Testis (tissue), 3 donors: ENCODE data around the gene CASK. TPM values are rescaled to one million over a fixed set of nuclear protein-coding genes. Genes with fewer than 3 reads are reported as not detected.
"Not testable (repeated sequence)": the region's sequence is repeated elsewhere in the genome, so short reads cannot be mapped to it uniquely, and the experiment has no call there.

Source experiments
- DNase-seq: peaks from one replicate; pipeline ENCODE4 v3.0.0-alpha.2; 2019
- H3K27ac ChIP-seq, 2 donors: fragments of 200-600 bp; sonication (generic); one replicate each; pipeline ENCODE4 v1.5.1; 2019
- H3K27me3 ChIP-seq: fragments of 200-600 bp; sonication (generic); one replicate; pipeline ENCODE4 v1.5.1; 2019
- H3K36me3 ChIP-seq: fragments of 200-600 bp; sonication (generic); one replicate; pipeline ENCODE4 v1.5.1; 2017; ENCODE audit warnings: low read depth; ENCODE audit errors: missing control alignments
- H3K4me1 ChIP-seq: fragments of 200-600 bp; sonication (generic); one replicate; pipeline ENCODE4 v1.5.1; 2019
- H3K4me3 ChIP-seq, 2 donors: fragments of 200-600 bp; sonication (generic); one replicate each; pipeline ENCODE4 v1.5.1; 2017 to 2019
- H3K9me3 ChIP-seq: fragments of 200-600 bp; sonication (generic); one replicate; pipeline ENCODE4 v1.5.1; 2017
- CTCF ChIP-seq, 3 experiments: fragments of 450-650 bp in 2 of 3; fragments of 200-600 bp in 1 of 3; sonication (generic) in 1 of 3; IDR thresholded peaks; one replicate each; pipeline ENCODE4 v1.5.1; 2016 to 2019; ENCODE audit warnings: antibody characterized with exemption in 3 of 3, mild to moderate bottlenecking in 2 of 3, moderate library complexity in 1 of 3
- POLR2A ChIP-seq: fragments of 450-650 bp; IDR thresholded peaks from one replicate; pipeline ENCODE4 v1.6.1; 2017; ENCODE audit warnings: antibody characterized with exemption, mild to moderate bottlenecking, moderate library complexity
- WGBS, 2 donors: methylation state at CpG; one replicate each; pipeline ENCODE4 v1.1.5; 2018; 5-methylcytosine and 5-hydroxymethylcytosine counted together
- intact Hi-C: fragments of 100-400 bp; cut with DNase I; formaldehyde crosslinking; loops from one replicate; pipeline ENCODE4 v1.15.1; 2023; ENCODE audit warnings: low total_unique reads
- polyA plus RNA-seq: library from polyadenylated mRNA; stranded (reverse); fragments of 350-450 nt; fragmentation: Illumina TruSeq; extraction: RNeasy Lipid Tissue Mini Kit (QIAGEN cat#74804); gene quantifications from one replicate; pipeline ENCODE4 v1.2.3, GENCODE V29; 2014; ENCODE audit warnings: low read depth, low replicate concordance; ENCODE audit not compliant: insufficient read depth
- total RNA-seq, 2 donors: library from RNA; depleted of rRNA; stranded (reverse); fragments of >200 nt; gene quantifications; one replicate each; pipeline ENCODE4 v1.2.3, GENCODE V29; 2016

The CASK gene
- total and polyA plus RNA-seq, 3 donors from 2014 or later = 8.5 to 20.9 (median 14.5) TPM

GRCh38 chrX:41514179-41514578 is 409.2 kb downstream of the CASK start:
- H3K4me1 ChIP-seq = no peaks in the 10 kb centered on the region
- intact Hi-C loops = no loop called here
- TF ChIP-seq CTCF (IDR thresholded peaks at IDR 0.05) = no peak
- no peak for TF ChIP-seq POLR2A
- no peaks in the 10 kb centered on the region for H3K27me3 ChIP-seq
- no peaks in the 10 kb centered on the region for H3K36me3 ChIP-seq
- DNase-seq = no peak
- 81 to 87% methylated on average over 6 to 9 of the region's 9 CpGs for WGBS, 2 donors
- H3K9me3 ChIP-seq = no peaks in the 10 kb centered on the region
- no peak overlapping the region for H3K27ac ChIP-seq
- H3K4me3 ChIP-seq = no peak overlapping the region

- intact Hi-C loops, H3K27ac ChIP-seq, H3K4me1 ChIP-seq, DNase-seq, H3K36me3 ChIP-seq, H3K4me3 ChIP-seq, H3K9me3 ChIP-seq, H3K27me3 ChIP-seq: not testable (repeated sequence)
- 80 to 96% methylated on average over 1 to 7 of the region's 7 CpGs for WGBS, 2 donors
Measured at GRCh38 chrX:41512853-41513252, 410.5 kb downstream of the CASK start.

GRCh38 chrX:41512394-41512793 is 411.0 kb downstream of the CASK start:
- Histone ChIP-seq H3K27ac (no peak overlapping the region), H3K4me1 (no peaks in the 10 kb centered on the region), H3K36me3 (no peaks in the 10 kb centered on the region), H3K9me3 (no peaks in the 10 kb centered on the region), H3K4me3 (no peak overlapping the region), H3K27me3 (no peaks in the 10 kb centered on the region)
- no peak for DNase-seq
- intact Hi-C loops = no loop called here
- TF ChIP-seq CTCF (IDR thresholded peaks at IDR 0.05) = no peak
- TF ChIP-seq POLR2A = no peak
- WGBS, 2 donors = 92 to 100% methylated on average over 2 to 3 of the region's 4 CpGs

- no peaks in the 10 kb centered on the region for H3K36me3 ChIP-seq
- H3K27ac ChIP-seq = no peak overlapping the region
- no peak for DNase-seq
- H3K4me1 ChIP-seq = no peaks in the 10 kb centered on the region
- no peak for TF ChIP-seq POLR2A
- no peak for TF ChIP-seq CTCF (IDR thresholded peaks at IDR 0.05)
- intact Hi-C loops = no loop called here
- H3K27me3 ChIP-seq = no peaks in the 10 kb centered on the region
- no peaks in the 10 kb centered on the region for H3K9me3 ChIP-seq
- H3K4me3 ChIP-seq = no peak overlapping the region
- 95 to 96% methylated on average over 4 of the region's 4 CpGs for WGBS, 2 donors
Measured at GRCh38 chrX:41507919-41508318, 415.4 kb downstream of the CASK start.

GRCh38 chrX:41502004-41502403 is 421.4 kb downstream of the CASK start:
- Histone ChIP-seq H3K4me3 (no peak overlapping the region), H3K9me3 (no peaks in the 10 kb centered on the region), H3K4me1 (no peaks in the 10 kb centered on the region), H3K27me3 (no peaks in the 10 kb centered on the region), H3K36me3 (no peaks in the 10 kb centered on the region), H3K27ac (no peak overlapping the region)
- WGBS, 2 donors = 96 to 100% methylated on average over 1 of the region's 1 CpG
- intact Hi-C loops = no loop called here
- no peak for DNase-seq
- TF ChIP-seq POLR2A (no peak), CTCF (IDR thresholded peaks at IDR 0.05) (no peak)
